ENCODE data around the gene FLACC1.

FLACC1 gene

GRCh38 chr2:201279079-201279478, 78.1 kb downstream of the FLACC1 start:
- FAIRE-seq (no peak), DNase-seq (ENCODE audit: low spot score) (no peak)

- FAIRE-seq (no peak), DNase-seq (ENCODE audit: low spot score) (no peak)
These were observed 80.6 kb downstream of the FLACC1 start for GRCh38 chr2:201276511-201276910.

DNA sequence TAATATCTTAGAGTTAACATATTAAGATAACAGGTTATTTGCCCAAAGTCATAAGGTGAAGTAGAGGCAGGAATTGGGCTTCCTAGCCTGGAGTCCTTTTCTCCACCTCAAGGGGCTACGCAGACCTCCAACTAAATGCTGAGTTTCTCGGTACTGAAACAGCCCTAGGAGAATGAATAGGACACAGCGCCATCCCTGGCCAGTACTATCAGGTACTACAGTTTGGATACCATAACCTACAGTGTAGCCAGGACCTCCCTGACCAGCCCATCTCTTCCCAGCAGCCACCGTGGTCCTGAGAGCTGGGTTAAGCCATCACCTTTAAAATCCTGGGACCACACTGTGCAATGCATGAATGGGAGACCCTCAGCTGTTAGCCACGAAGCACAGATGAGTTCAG, 81.2 kb downstream of the FLACC1 start:
- DNase-seq (ENCODE audit: low spot score), result no peak
- FAIRE-seq, result no peak

DNA sequence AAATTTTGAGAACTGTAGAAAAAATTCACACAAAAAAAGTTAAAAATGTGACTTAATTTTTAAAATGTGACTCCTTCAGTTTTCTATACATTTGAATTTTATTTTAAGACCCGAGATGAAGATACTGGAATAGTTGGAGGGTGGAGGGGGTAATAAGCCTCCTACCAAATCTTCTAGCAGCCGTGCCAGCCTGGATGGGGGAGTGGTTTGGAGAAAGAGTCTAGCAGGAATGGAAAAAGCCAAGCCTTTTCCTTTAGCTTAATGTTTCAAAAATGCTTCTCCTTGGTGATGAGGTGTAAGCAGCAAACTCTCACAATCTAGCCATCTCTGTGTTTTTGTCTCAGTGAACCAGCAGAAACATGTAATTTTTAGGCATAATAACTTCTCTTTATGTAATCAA, 82.1 kb downstream of the FLACC1 start:
- no peak for FAIRE-seq
- no peak for DNase-seq (ENCODE audit: low spot score)

GRCh38 chr2:201273330-201273983, 83.7 kb downstream of the FLACC1 start:
- no peak for FAIRE-seq
- DNase-seq (ENCODE audit: low spot score), result no peak

DNA sequence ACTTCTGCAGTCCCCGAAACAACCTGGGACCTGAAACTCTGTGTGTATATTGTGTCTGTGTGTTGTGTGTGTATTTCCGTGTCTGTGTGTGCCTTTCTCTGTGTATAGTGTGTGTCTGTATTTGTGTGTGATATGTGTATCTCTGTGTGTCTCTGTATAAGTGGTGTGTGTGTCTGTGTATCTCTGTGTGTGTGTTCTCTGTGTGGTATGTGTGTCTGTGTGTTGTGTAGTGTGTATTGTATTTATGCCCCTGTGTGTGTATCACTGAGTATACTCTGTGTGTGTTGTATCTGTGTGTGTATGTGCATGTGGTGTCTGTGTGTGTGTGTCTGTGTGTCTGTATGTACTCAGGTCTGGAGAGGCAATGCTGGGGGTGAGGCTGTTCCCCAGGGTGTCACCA, 85.2 kb downstream of the FLACC1 start:
- DNase-seq (ENCODE audit: low spot score) (no peak), FAIRE-seq (peak; percentile 87)

DNA sequence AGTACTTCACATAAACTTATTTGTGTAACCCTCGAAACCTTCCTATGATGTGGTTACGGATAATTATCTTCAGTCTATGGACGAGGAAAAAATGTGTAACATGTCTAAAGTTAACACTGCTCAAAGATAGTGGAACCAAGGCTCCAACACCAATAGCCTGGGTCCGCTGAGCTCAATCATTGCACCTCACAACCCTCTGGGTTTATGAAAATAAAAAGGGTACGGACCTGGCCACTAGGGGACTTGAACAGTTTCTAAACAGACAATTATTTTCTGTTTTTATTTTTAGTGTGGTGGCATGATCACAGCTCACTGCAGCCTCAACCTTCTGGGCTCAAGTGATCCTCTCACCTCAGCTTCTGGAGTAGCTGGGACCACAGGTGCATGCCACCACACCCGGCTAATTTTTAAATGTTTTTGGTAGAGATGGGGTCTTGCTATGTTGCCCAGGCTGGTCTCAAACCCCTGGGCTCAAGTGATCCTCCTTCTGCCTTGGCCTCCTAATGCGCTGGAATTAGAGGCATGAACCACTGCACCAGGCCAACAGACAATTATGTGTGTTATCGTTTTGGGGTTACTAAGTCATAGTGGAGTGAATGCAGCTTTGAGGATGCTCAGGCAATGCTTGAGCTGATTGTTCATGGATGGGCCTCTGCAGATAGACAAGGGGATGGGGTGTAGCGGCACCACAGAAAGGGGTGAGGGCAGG, 86.7 kb downstream of the FLACC1 start:
- no peak for DNase-seq (ENCODE audit: low spot score)
- FAIRE-seq, result no peak

DNA sequence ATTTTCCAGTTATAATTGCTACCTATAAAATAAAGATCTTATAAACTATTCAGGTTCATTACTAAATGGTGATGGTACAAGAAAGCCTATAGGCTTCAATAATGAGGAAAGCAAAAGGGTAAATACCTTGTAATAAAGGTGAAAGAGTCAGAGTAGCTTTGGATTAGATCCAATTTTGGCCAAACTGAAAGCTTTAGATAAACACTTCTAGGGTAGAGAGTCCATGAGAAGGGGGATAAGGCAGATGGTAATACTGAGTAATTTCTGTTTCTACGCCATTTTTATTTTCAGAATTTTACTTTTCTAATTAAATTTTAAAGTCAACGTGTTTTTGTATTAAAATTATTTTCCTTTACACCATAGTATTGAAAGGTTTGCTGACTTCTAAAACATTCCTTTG, 87.4 kb downstream of the FLACC1 start:
- no peak for FAIRE-seq
- no peak for DNase-seq (ENCODE audit: low spot score)

GRCh38 chr2:201267278-201268030, 89.7 kb downstream of the FLACC1 start:
- no peak for FAIRE-seq
- DNase-seq (ENCODE audit: low spot score), result no peak

DNA sequence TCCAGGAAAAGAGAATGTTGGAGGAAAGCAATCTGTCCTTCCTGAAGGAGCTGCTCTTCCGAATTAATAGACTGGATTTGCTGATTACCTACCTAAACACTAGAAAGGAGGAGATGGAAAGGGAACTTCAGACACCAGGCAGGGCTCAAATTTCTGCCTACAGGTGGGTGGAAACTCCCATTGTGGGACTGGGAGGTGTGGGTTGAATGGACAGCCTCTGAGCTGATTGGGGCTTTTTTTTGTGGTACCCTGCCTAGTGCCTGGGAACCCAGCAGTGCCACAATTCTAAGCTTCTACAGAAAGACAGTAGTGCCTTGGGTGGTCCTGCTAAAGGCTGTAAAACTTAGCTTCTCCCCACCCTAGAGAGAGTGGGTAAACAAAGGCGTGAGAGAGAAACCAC, 90.5 kb downstream of the FLACC1 start:
- FAIRE-seq (no peak), DNase-seq (ENCODE audit: low spot score) (no peak)

GRCh38 chr2:201264472-201265173, 92.5 kb downstream of the FLACC1 start:
- DNase-seq (ENCODE audit: low spot score) (no peak), FAIRE-seq (no peak)

DNA sequence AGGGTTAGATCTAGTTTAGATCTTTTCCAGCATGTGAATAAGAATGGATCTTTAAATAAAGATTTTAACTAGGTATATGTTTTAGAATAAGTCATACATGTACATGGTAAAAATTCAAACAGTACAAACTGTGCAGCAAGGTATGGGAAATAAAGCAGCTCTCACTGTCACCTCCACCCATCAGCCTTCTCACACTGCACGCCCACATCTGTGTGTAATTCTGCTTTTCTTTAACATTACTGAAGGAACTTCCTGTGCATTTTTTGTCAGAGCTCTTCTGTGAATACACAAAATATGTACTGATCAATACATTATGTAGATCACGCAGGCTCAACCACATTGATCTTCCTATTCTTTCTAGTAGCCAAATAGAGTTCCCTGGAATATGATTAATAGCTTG, 93.4 kb downstream of the FLACC1 start:
- no peak for DNase-seq (ENCODE audit: low spot score)
- no peak for FAIRE-seq

GRCh38 chr2:201262718-201263117, 94.4 kb downstream of the FLACC1 start:
- DNase-seq (ENCODE audit: low spot score), result no peak
- no peak for FAIRE-seq

GRCh38 chr2:201261906-201262305, 95.2 kb downstream of the FLACC1 start:
- no peak for FAIRE-seq
- DNase-seq (ENCODE audit: low spot score), result no peak

GRCh38 chr2:201261471-201261870, 95.7 kb downstream of the FLACC1 start:
- no peak for FAIRE-seq
- DNase-seq (ENCODE audit: low spot score), result no peak

DNA sequence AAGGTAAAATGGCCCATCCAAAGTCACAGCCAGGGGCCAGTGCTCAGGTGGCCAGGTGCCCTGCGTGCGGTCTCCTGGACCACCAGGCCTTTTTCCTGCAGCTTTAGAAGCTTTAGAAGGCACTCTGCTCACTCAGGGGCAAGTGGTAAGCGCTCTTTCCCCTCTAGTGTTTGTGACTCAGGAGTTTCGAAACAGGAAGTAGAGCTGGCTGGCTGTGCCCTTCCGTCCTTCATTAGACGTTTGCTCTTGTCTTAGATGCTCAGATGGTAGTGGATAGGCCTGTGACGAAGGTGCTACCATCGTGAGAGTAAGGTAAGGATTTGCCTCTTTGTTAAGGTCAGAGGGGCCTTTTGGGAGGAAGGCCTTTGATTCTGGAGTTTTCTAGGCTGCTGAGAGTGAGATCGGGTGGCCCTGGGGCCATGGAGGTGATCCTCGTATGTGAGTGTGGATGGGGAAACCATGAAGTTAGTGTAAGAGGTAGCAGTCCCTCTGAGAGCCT, 96.8 kb downstream of the FLACC1 start, which contains the start of gene CASP8:
CASP8 (plus strand) TSS at position 235 of the 499 bp plus-strand sequence. CDS start 5,951 bp downstream, outside the sequence.
- FAIRE-seq (no peak), DNase-seq (ENCODE audit: low spot score) (no peak)

- FAIRE-seq, result no peak
These were observed 98.2 kb downstream of the FLACC1 start for GRCh38 chr2:201258666-201259615.

GRCh38 chr2:201257956-201258665, 99.0 kb downstream of the FLACC1 start:
- no peak for FAIRE-seq
- peak; percentile 75 for DNase-seq (ENCODE audit: low spot score)

More at GRCh38 chr2:201258666-201259615, 98.2 kb downstream of the FLACC1 start:
- DNase-seq (ENCODE audit: low spot score), result no peak

DNA sequence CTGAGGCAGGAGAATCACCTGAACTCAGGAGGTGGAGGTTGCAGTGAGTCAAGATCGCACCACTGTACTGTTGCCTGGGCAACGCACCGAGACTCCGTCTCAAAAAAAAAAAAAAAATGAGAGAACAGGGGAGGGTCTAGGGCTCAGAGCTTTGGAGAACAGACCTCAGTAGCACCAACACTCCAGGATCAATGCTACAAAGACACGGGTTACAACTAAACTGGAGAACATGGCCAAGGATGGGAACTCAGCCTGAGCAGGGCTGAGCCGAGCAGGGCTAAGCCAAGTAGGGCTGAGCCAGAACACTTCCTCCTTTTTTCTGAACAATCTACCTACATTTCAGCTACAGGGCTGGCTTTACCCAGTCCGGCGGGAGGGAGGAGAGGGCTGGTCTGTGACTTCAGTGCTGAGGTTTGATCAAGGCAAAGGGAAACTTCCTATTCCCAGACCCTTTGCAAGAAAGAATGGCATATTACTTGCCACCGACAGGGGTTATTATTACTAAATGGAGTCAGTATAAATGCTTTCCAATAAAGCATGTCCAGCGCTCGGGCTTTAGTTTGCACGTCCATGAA, 99.7 kb downstream of the FLACC1 start:
- FAIRE-seq (no peak), DNase-seq (ENCODE audit: low spot score) (peak; percentile 58)
